ENCODE results near the gene HSBP1. TPM values are rescaled to one million over a fixed set of nuclear protein-coding genes. Genes with fewer than 3 reads are reported as not detected.

HSBP1 gene
- 15.1 and 17.1 TPM in 2 replicates for total RNA-seq

DNA sequence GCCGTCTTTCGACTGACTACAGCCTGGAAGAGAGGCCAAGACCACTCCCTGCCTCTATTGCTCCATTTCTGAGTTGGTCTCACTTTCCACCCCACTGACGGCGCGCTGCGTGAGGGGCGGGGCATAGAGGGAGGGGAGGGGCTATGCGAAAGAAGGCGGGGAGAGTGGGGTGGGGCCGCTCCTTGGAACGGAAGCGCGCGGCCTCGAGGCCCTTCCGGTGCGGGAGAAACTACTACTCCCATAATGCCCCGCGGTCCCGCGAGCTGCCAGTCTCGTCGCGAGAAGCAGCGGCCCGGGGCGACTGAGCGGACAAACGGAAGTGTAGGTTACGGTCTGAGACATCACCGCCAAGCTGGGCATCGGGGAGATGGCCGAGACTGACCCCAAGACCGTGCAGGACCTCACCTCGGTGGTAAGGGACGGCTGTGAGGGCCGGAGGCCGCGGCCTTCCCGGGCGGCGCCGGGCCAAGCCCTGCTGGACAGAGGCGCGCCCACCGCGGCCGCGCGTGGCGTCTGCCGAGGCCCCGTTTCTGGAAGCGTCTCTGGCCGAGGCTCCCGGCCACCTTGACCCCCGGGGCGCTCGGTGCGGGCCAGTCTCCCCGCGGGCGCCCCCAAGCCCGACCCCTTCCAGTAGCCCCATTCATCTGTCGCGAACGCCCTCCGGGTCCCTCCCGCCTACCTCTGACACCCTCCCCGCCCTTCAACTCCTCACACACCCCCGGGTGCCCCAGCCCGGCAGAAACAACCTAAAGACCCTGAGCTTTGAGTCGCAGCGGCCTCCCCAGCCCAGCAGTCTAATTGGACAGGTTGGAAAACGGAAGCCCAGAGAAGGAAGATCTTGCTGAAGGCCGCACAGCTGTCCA, at the start of gene HSBP1:
Gene HSBP1, plus strand, starts transcription at position 269 of the 863 bp plus-strand sequence. Its CDS starts 99 bp downstream, at position 368.

Other genes starting within 250 kb of the HSBP1 start
- 1.1 and 1.4 TPM in 2 replicates for gene MLYCD, start 91.1 kb downstream of the HSBP1 start, total RNA-seq
- 6.6 and 13.0 TPM in 2 replicates for gene OSGIN1, start 145.3 kb downstream of the HSBP1 start, total RNA-seq
- gene NECAB2, start 160.3 kb downstream of the HSBP1 start, total RNA-seq, result not detected in 2 replicates
- not detected in 2 replicates for gene SLC38A8, start 234.8 kb downstream of the HSBP1 start, total RNA-seq

Measured in mammary microvascular endothelial cell (primary cell).